Measurements from ENCODE around the gene POLR3B.

Gene POLR3B

GRCh38 chr12:106415134-106415533 lies 57.6 kb downstream of the POLR3B start:
- DNase-seq (ENCODE audit: low read depth in 2 of 2), result peak; percentile 42 to 49

DNA sequence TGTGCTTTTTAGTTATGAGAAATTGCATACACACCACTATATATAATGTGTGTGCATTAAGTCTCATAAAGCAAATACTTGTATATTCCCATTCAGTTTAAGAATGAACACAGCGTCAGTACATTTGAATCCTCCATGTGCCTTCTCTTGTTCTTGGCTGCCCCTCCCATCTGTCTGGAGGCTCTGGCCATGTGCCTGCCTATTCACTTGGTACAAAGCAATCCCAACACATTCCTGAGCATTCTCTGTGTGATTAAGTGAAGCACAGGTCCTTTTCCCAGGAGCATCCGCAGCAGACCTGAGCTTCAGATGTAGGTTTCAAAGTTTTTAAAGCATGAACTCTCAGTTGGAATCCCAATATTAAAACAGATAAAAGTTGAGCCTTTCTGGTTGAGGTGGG lies 58.7 kb downstream of the POLR3B start:
- DNase-seq (ENCODE audit: low read depth in 2 of 2), result no peak

DNA sequence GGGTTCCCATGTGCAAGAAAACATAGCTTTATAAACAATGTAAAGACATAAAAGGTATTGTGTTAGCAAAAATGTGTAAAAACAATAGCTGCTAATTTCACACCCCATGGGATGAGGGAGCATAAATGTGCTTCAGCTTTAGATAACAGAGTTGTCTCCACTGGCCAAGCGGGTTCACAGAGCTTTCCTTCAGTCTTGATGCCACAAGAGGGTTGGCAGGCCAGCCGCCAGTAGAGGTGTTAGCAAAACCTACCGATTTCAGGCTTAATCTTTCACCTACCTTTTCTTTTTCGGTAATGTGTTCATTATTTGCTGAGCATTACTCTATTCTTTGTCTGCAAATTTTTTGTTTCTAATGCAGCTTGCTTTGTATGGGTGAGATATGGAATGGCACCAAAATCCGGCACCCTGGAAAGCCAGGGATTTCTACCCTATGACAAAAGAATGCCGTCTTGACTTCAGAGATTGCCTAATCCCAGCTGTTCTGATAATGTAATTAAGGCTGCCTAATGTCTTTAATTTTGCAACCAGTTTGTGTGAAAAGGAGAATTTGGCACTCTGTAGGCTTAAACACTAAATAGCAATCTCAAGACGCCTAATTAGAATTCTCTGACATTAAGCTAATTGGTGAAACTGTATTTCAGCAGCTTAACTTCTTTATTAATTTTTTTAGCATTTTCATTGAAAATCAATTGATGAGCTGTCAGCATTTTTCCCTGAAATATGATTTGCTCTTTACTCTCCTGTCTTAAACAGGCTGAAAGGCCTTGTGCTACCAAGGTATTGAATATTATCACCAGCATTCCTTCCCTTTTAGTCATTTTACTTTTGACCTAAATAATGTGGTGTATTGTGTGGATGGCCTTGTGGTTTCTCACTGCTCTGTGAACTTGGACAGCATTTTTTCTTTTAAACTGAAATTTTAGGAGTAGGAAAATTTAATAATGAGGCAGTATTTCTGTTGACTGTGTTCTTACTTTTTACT lies 60.7 kb downstream of the POLR3B start:
- peak; percentile 40 to 41 for DNase-seq (ENCODE audit: low read depth in 2 of 2)

GRCh38 chr12:106418970-106419369 lies 61.4 kb downstream of the POLR3B start:
- DNase-seq (ENCODE audit: low read depth in 2 of 2), result no peak

- no peak for DNase-seq (ENCODE audit: low read depth in 2 of 2)
Measured at GRCh38 chr12:106423291-106423690, 65.7 kb downstream of the POLR3B start.

- no peak for DNase-seq (ENCODE audit: low read depth in 2 of 2)
Measured at GRCh38 chr12:106425061-106425702, 67.6 kb downstream of the POLR3B start.

DNA sequence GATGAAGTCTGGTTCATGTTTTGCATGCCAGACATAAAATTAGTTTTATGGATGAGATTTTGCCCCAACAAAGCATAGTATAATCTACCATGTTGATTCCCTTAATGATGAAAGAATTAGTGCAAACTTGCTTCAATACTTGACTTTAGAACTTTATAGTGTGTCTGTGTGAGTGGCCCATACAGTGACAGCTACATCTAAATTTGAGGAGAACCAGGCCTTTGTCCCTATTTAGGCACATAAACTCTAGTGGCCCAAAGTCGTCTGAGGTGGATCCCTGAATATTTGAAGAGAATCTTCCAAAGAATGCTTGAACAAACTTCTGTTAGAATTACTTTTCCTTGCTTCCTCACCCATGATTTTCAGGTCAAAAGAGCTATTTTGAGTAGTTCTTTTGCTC lies 70.4 kb downstream of the POLR3B start:
- no peak for DNase-seq (ENCODE audit: low read depth in 2 of 2)

GRCh38 chr12:106428384-106428783 lies 70.8 kb downstream of the POLR3B start:
- DNase-seq (ENCODE audit: low read depth in 2 of 2), result no peak

DNA sequence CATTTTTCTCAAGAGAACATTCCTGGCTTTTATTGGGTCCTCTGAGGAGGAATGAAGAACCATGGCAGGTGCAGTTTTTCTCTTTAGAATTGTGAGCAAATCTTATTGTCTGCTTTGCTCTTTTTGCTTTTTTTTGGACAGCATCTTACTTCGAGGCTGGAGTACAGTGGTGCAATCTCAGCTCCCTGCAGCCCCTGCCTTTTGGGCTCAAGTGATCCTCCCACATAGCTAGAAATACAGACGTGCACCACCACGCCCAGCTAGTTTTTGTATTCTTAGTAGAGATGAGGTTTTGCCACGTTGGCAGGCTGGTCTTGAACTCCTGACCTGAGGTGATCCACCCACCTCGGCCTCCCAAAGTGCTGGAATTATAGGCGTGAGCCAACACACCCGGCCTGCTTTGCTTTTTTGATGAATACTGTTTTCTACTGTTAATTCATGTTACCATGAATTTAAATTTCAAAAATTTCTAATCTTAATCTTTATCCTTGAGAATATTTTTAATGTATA lies 71.5 kb downstream of the POLR3B start:
- no peak for DNase-seq (ENCODE audit: low read depth in 2 of 2)

GRCh38 chr12:106429636-106430035 lies 72.1 kb downstream of the POLR3B start:
- DNase-seq (ENCODE audit: low read depth in 2 of 2), result no peak

- no peak for DNase-seq (ENCODE audit: low read depth in 2 of 2)
Measured at GRCh38 chr12:106431839-106432411, 74.4 kb downstream of the POLR3B start.

- DNase-seq (ENCODE audit: low read depth in 2 of 2), result no peak
Measured at GRCh38 chr12:106433055-106433454, 75.5 kb downstream of the POLR3B start.

DNA sequence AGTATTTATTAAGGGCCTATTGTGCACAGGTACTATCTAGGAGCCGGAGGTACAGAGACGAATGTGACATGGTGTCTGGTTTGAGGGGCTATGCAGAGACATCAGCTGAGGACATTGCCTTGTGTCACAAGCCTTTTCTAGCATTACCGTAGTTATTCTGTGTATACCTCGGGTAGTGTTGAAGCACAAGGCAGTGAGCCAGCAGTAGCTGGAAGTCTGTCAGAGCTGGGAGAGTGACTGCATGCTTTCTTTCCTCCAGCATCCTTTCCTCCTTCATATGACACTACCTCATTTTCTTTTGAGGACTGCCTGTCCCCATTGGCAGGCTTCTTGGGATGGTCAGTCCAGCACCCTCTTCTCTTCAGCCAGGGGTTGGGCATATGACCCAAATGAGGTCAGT lies 77.0 kb downstream of the POLR3B start:
- no peak for DNase-seq (ENCODE audit: low read depth in 2 of 2)

GRCh38 chr12:106436164-106436563 lies 78.6 kb downstream of the POLR3B start:
- DNase-seq (ENCODE audit: low read depth in 2 of 2), result no peak

DNA sequence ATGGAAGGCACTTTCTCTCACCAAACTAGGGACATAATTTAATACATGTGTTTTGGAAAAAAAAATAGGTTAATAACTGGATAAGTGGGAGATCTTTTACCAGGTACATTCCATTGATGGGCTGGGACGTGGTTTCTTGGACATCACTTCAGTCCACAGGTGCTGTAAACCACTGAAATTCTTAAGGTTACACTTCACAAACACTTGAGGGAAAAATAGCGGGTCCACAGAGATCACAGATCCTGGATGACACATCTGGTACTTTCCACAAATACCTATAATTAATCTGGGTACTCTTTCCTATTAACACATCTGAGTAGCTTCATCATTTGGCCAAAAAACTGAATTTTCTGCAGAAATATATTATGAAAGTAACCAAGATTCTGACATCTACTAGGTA lies 85.0 kb downstream of the POLR3B start:
- DNase-seq (ENCODE audit: low read depth in 2 of 2), result no peak

DNA sequence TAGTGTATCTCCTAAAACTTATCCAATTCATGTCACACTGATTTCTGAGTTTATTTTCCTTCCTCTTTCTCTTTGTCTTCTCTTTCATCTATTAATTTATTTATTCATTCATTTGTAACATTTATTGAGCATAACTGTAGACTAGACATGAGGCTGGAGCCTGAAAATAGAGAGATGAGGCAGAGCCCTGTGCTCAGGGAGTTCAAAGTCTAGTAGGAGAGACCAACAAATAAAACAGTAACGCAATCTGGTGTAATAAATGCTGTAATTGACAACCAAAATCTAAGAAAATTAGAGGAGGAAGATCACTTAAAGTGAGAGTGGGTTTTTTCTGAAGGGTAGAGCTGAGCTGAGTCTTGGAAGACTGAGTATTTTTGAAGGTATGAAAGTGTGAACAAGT lies 87.5 kb downstream of the POLR3B start:
- no peak for DNase-seq (ENCODE audit: low read depth in 2 of 2)

GRCh38 chr12:106445959-106446358 lies 88.4 kb downstream of the POLR3B start:
- no peak for DNase-seq (ENCODE audit: low read depth in 2 of 2)

GRCh38 chr12:106446419-106447092 lies 89.0 kb downstream of the POLR3B start:
- DNase-seq (ENCODE audit: low read depth in 2 of 2), result no peak

GRCh38 chr12:106452309-106452708 lies 94.8 kb downstream of the POLR3B start:
- no peak for DNase-seq (ENCODE audit: low read depth in 2 of 2)

DNA sequence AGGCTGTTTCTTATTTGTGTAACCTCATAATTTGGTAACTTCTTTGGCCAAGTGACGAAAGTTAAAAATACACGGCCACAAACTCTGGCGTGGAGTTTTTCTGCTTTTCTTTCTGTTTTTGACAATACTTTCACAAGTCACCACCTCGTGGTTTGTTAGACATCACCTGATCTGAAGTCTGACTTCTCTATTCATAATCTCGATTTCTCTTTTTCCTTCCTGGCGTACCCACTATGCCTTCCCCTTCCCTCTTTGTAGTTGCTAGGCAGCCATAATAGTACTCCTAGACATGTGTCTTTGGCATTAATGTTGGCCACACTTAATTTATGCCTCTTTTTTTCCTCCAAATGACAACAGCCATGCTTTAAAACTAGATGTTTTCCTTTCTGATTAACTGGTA lies 97.6 kb downstream of the POLR3B start:
- DNase-seq (ENCODE audit: low read depth in 2 of 2), result no peak

- DNase-seq (ENCODE audit: low read depth in 2 of 2), result no peak
Measured at GRCh38 chr12:106459124-106459523, 101.6 kb downstream of the POLR3B start.

DNA sequence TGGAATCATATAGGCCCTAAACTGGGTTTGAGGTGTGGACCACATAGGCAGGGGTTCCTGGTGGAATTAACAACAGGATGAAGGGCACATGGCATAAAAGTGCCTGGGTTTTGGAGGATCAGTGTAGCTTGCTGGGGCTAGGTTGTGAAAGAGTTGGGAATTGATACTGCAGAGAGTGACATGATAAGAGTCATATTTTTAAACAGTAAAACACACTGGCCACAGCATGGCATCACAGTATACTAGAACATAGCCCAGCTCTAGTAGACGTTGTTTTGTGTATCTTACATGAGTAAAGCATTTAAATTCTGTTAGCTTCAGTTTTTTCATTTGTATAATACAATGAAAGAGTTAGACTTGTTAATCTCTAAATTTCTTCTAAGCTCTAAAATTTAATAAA lies 102.0 kb downstream of the POLR3B start:
- no peak for DNase-seq (ENCODE audit: low read depth in 2 of 2)
